GM23338 (cell line): ENCODE results near the gene SOX12. TPM values are rescaled to one million over a fixed set of nuclear protein-coding genes. Genes with fewer than 3 reads are reported as not detected.

Source experiments
- JUNB ChIP-seq: IDR thresholded peaks from one replicate; pipeline ENCODE4 v1.6.1; 2016; ENCODE audit warnings: antibody characterized with exemption; ENCODE audit not compliant: unreplicated experiment
- POLR2AphosphoS5 ChIP-seq: IDR thresholded peaks from 2 replicates; pipeline ENCODE4 v1.6.1; 2016; ENCODE audit warnings: antibody characterized with exemption, low read depth
- STAT1 ChIP-seq: IDR thresholded peaks from one replicate; pipeline ENCODE4 v1.6.1; 2016; ENCODE audit warnings: antibody characterized with exemption; ENCODE audit not compliant: unreplicated experiment
- ZNF331 ChIP-seq: fragments of 250-450 bp; sonication (Bioruptor Pico); IDR thresholded peaks from 2 replicates; pipeline ENCODE4 v1.5.0; 2020; ENCODE audit warnings: low read depth, mild to moderate bottlenecking, moderate library complexity
- polyA plus RNA-seq: library from polyadenylated mRNA; unstranded; fragments of >200 nt; fragmentation: Nextera tagmentation; extraction: Ambion mirVana; gene quantifications from 2 replicates; pipeline ENCODE4 v1.2.1, GENCODE V29; 2016
- total RNA-seq: library from RNA; depleted of rRNA; stranded (reverse); fragments of >200 nt; shearing (Covaris generic); gene quantifications from 2 replicates; pipeline ENCODE4 v1.2.3, GENCODE V29; 2014
- TF ChIP-seq, protein P1 (sequence below): fragments of 250-450 bp; sonication (Bioruptor Pico); IDR thresholded peaks from 2 replicates; pipeline ENCODE4 v1.5.0; 2020; ENCODE audit warnings: mild to moderate bottlenecking, moderate library complexity
- TF ChIP-seq, protein P2 (sequence below): IDR thresholded peaks from 2 replicates; pipeline ENCODE4 v1.6.1; 2016; ENCODE audit warnings: antibody characterized with exemption
- TF ChIP-seq, protein P3 (sequence below), 2 experiments: fragments of 200-600 bp in 1 of 2; sonication (generic) in 1 of 2; conservative IDR thresholded peaks; 2 replicates each; pipeline versions ENCODE4 v1.5.1 to v1.6.1; 2016 to 2017; ENCODE audit warnings: antibody characterized with exemption in 2 of 2, low read depth in 2 of 2, mild to moderate bottlenecking in 2 of 2, moderate library complexity in 1 of 2

The SOX12 gene
- total and polyA plus RNA-seq, 2 experiments from 2014 or later = 14.1 to 32.0 TPM

DNA sequence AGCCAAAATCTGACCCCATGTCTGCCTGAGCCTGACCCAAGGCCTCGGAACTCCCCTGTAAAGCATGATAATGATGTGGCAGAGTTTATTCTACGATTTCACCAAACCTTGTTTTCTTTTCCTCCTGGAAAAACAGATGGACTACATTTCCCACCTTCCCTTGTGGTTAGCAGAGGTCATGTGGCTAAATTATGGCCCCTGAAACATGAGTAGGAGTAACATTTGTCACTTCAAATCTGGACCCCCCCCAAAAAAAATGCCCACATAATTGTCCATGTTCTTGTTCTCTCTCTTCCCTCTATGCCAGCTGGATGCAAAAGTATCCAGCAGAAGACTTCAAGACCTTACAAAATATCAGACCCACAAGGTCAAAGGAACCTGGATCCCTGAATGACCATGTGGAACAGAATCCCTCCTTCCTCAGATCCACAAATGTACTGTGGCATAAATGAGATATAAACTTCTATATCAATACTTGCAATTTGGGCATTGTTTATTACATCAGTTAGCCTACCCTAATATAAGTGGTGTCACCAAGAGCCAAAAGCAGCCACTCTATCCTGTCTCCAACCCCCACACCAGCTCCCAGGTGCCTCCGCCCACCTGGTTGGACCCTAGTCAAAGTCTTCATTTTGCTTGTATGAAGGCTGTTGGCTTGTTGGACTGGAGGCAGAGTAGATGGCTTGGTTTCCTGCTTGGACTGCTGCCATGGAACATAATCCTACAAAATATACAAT lies 36.2 kb upstream of the SOX12 start (continued):
- TF ChIP-seq, protein P1, sequence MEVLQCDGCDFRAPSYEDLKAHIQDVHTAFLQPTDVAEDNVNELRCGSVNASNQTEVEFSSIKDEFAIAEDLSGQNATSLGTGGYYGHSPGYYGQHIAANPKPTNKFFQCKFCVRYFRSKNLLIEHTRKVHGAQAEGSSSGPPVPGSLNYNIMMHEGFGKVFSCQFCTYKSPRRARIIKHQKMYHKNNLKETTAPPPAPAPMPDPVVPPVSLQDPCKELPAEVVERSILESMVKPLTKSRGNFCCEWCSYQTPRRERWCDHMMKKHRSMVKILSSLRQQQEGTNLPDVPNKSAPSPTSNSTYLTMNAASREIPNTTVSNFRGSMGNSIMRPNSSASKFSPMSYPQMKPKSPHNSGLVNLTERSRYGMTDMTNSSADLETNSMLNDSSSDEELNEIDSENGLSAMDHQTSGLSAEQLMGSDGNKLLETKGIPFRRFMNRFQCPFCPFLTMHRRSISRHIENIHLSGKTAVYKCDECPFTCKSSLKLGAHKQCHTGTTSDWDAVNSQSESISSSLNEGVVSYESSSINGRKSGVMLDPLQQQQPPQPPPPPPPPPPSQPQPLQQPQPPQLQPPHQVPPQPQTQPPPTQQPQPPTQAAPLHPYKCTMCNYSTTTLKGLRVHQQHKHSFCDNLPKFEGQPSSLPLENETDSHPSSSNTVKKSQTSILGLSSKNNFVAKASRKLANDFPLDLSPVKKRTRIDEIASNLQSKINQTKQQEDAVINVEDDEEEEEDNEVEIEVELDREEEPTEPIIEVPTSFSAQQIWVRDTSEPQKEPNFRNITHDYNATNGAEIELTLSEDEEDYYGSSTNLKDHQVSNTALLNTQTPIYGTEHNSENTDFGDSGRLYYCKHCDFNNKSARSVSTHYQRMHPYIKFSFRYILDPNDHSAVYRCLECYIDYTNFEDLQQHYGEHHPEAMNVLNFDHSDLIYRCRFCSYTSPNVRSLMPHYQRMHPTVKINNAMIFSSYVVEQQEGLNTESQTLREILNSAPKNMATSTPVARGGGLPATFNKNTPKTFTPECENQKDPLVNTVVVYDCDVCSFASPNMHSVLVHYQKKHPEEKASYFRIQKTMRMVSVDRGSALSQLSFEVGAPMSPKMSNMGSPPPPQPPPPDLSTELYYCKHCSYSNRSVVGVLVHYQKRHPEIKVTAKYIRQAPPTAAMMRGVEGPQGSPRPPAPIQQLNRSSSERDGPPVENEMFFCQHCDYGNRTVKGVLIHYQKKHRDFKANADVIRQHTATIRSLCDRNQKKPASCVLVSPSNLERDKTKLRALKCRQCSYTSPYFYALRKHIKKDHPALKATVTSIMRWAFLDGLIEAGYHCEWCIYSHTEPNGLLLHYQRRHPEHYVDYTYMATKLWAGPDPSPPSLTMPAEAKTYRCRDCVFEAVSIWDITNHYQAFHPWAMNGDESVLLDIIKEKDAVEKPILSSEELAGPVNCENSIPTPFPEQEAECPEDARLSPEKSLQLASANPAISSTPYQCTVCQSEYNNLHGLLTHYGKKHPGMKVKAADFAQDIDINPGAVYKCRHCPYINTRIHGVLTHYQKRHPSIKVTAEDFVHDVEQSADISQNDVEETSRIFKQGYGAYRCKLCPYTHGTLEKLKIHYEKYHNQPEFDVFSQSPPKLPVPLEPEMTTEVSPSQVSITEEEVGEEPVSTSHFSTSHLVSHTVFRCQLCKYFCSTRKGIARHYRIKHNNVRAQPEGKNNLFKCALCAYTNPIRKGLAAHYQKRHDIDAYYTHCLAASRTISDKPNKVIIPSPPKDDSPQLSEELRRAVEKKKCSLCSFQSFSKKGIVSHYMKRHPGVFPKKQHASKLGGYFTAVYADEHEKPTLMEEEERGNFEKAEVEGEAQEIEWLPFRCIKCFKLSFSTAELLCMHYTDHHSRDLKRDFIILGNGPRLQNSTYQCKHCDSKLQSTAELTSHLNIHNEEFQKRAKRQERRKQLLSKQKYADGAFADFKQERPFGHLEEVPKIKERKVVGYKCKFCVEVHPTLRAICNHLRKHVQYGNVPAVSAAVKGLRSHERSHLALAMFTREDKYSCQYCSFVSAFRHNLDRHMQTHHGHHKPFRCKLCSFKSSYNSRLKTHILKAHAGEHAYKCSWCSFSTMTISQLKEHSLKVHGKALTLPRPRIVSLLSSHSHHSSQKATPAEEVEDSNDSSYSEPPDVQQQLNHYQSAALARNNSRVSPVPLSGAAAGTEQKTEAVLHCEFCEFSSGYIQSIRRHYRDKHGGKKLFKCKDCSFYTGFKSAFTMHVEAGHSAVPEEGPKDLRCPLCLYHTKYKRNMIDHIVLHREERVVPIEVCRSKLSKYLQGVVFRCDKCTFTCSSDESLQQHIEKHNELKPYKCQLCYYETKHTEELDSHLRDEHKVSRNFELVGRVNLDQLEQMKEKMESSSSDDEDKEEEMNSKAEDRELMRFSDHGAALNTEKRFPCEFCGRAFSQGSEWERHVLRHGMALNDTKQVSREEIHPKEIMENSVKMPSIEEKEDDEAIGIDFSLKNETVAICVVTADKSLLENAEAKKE = no peak
- no peak for TF ChIP-seq ZNF331 (CRISPR knock-in tag)
- no peak for TF ChIP-seq POLR2AphosphoS5
- TF ChIP-seq, protein P2, sequence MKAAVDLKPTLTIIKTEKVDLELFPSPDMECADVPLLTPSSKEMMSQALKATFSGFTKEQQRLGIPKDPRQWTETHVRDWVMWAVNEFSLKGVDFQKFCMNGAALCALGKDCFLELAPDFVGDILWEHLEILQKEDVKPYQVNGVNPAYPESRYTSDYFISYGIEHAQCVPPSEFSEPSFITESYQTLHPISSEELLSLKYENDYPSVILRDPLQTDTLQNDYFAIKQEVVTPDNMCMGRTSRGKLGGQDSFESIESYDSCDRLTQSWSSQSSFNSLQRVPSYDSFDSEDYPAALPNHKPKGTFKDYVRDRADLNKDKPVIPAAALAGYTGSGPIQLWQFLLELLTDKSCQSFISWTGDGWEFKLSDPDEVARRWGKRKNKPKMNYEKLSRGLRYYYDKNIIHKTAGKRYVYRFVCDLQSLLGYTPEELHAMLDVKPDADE = no peak
- TF ChIP-seq, protein P3, sequence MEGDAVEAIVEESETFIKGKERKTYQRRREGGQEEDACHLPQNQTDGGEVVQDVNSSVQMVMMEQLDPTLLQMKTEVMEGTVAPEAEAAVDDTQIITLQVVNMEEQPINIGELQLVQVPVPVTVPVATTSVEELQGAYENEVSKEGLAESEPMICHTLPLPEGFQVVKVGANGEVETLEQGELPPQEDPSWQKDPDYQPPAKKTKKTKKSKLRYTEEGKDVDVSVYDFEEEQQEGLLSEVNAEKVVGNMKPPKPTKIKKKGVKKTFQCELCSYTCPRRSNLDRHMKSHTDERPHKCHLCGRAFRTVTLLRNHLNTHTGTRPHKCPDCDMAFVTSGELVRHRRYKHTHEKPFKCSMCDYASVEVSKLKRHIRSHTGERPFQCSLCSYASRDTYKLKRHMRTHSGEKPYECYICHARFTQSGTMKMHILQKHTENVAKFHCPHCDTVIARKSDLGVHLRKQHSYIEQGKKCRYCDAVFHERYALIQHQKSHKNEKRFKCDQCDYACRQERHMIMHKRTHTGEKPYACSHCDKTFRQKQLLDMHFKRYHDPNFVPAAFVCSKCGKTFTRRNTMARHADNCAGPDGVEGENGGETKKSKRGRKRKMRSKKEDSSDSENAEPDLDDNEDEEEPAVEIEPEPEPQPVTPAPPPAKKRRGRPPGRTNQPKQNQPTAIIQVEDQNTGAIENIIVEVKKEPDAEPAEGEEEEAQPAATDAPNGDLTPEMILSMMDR (conservative IDR thresholded peaks at IDR 0.05; ENCODE audit: low read depth in 2 of 2) = no peak
- TF ChIP-seq JUNB = no peak
- no peak for TF ChIP-seq STAT1
